Right lobe of liver (tissue), 6 donors: ENCODE data around the gene OPALIN. TPM values are rescaled to one million over a fixed set of nuclear protein-coding genes. Genes with fewer than 3 reads are reported as not detected.

Source experiments
- ATAC-seq, 4 donors: fragments of 200-7000 bp; cut with Tn5 transposase; one replicate each; pipeline ENCODE4 v1.9.1; 2020; ENCODE audit warnings: mild to moderate bottlenecking in 4 of 4, moderate library complexity in 4 of 4
- DNase-seq, 3 donors: peaks; one replicate each; pipeline ENCODE4 v3.0.0-alpha.2; 2020
- H3K27ac ChIP-seq, 3 donors: fragments of 200-600 bp; one replicate each; pipeline ENCODE4 v1.8.0; 2022
- H3K27me3 ChIP-seq, 2 donors: fragments of 200-600 bp; one replicate each; pipeline ENCODE4 v1.8.0; 2022
- H3K36me3 ChIP-seq, 4 donors: fragments of 200-600 bp; sonication (generic) in 1 of 4; one replicate each; pipeline versions ENCODE4 v1.5.1 to v1.8.0; 2017 to 2022; ENCODE audit warnings: control low read depth in 1 of 4
- H3K4me1 ChIP-seq, 4 donors: fragments of 200-600 bp; sonication (generic) in 1 of 4; one replicate each; pipeline versions ENCODE4 v1.5.1 to v1.8.0; 2017 to 2022; ENCODE audit warnings: control low read depth in 1 of 4
- H3K4me3 ChIP-seq, 3 donors: fragments of 200-600 bp; one replicate each; pipeline ENCODE4 v1.8.0; 2022
- H3K9me3 ChIP-seq, 4 donors: fragments of 200-600 bp; sonication (generic) in 1 of 4; one replicate each; pipeline versions ENCODE4 v1.5.1 to v1.8.0; 2017 to 2022; ENCODE audit warnings: control low read depth in 1 of 4
- POLR2A ChIP-seq: fragments of 450-650 bp; IDR thresholded peaks from one replicate; pipeline ENCODE4 v1.6.1; 2017; ENCODE audit warnings: antibody characterized with exemption, mild to moderate bottlenecking
- whole genome bisulfite sequencing: methylation state at CpG from one replicate; pipeline ENCODE4 v1.1.6; 2018; ENCODE audit warnings: low coverage, low lambda C conversion rate; ENCODE audit not compliant: insufficient coverage; ENCODE audit errors: missing lambda C conversion rate; 5-methylcytosine and 5-hydroxymethylcytosine counted together
- intact Hi-C, 2 donors: fragments of 100-400 bp; cut with DNase I; formaldehyde crosslinking; loops; one replicate each; pipeline versions ENCODE4 v1.11.2 to v1.14.1; 2022
- total RNA-seq, 6 experiments: library from RNA; depleted of rRNA in 2 of 6; stranded (reverse); fragments of >200 nt in 2 of 6; fragmentation: NEBNext Ultra II Directional in 3 of 6; extraction: Animal tissue kit (Norgen Biotek cat#: 25700) in 3 of 6; gene quantifications; one replicate each; pipeline versions ENCODE4 v1.1.0 to v1.2.4, GENCODE V29; 2016 to 2023
- TF ChIP-seq, protein P1 (sequence below), 4 donors: fragments of 200-600 bp in 3 of 4; fragments of 450-650 bp in 1 of 4; IDR thresholded peaks; one replicate each; pipeline versions ENCODE4 v1.5.1 to v1.8.0; 2016 to 2022; ENCODE audit warnings: antibody characterized with exemption in 4 of 4, mild to moderate bottlenecking in 2 of 4
- donor health status: DM: no; HTN: yes; CAD: no.
- donor health status: DM: no; HTN: no; CAD: no.
- donor health status: DM: no; HTN: no; CAD: no.
- donor health status: DM: no; HTN: yes; CAD: no.
- donor health status: DM: no; HTN: yes; CAD: no.

OPALIN gene
- total RNA-seq, 6 experiments from 2014 or later: not detected

- no peaks in the 10 kb centered on the region for H3K36me3 ChIP-seq
- H3K9me3 ChIP-seq: no peaks in the 10 kb centered on the region
- no peak overlapping the region for H3K27ac ChIP-seq
- TF ChIP-seq POLR2A: no peak
- 92% methylated on average over 2 of the region's 6 CpGs for WGBS
- ATAC-seq (no peak), DNase-seq (no peak)
- intact Hi-C loops: no loop called here
- no peaks in the 10 kb centered on the region for H3K27me3 ChIP-seq
- no peaks in the 10 kb centered on the region for H3K4me1 ChIP-seq
- H3K4me3 ChIP-seq: no peak overlapping the region
These were observed 1.5 kb upstream of the OPALIN start for GRCh38 chr10:96360331-96360730.

- Histone ChIP-seq H3K9me3 (no peaks in the 10 kb centered on the region), H3K27me3 (no peaks in the 10 kb centered on the region), H3K27ac (no peak overlapping the region), H3K4me1 (no peaks in the 10 kb centered on the region), H3K36me3 (no peaks in the 10 kb centered on the region), H3K4me3 (no peak overlapping the region)
- WGBS: 81% methylated on average over 6 of the region's 6 CpGs
- intact Hi-C loops: no loop called here
- no peak for TF ChIP-seq POLR2A
- TF ChIP-seq, protein P1, sequence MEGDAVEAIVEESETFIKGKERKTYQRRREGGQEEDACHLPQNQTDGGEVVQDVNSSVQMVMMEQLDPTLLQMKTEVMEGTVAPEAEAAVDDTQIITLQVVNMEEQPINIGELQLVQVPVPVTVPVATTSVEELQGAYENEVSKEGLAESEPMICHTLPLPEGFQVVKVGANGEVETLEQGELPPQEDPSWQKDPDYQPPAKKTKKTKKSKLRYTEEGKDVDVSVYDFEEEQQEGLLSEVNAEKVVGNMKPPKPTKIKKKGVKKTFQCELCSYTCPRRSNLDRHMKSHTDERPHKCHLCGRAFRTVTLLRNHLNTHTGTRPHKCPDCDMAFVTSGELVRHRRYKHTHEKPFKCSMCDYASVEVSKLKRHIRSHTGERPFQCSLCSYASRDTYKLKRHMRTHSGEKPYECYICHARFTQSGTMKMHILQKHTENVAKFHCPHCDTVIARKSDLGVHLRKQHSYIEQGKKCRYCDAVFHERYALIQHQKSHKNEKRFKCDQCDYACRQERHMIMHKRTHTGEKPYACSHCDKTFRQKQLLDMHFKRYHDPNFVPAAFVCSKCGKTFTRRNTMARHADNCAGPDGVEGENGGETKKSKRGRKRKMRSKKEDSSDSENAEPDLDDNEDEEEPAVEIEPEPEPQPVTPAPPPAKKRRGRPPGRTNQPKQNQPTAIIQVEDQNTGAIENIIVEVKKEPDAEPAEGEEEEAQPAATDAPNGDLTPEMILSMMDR (IDR thresholded peaks at IDR 0.05): no peak
- ATAC-seq: no peak
- DNase-seq: no peak
These were observed 814 bp upstream of the OPALIN start for GRCh38 chr10:96359616-96360015.

DNA sequence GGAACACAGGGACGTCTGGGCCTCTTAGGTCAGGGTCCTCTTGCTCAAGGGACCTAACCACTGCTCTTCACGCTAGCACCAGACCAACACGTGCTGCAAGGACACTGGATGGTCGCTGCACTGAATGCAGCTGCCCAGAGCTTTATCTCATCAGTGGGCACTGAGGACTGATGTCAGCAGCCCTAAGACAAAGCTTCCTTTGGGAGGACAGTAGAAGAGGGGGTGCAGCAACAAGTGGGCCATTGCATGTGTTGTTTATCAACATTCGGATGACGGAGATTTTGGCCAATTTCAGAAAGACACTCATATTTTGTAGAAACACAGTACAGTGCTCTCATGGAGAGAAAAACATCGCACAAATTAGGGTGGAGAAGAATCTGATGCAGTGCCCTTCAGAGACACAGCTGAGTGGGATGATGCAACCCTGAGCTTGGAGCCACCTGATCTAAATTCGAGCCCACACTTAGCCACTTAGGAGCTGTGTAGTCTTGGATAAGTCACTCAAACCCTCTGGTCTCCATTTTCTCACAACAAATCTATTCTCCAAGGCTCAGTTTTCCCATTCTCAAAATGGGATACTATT, 1.7 kb downstream of the OPALIN start:
- no peaks in the 10 kb centered on the region for H3K9me3 ChIP-seq
- DNase-seq (no peak), ATAC-seq (no peak)
- 45% methylated on average over 6 of the region's 8 CpGs for WGBS
- H3K36me3 ChIP-seq: no peaks in the 10 kb centered on the region
- intact Hi-C loops: no loop called here
- no peaks in the 10 kb centered on the region for H3K27me3 ChIP-seq
- H3K4me3 ChIP-seq: no peak overlapping the region
- H3K4me1 ChIP-seq: peaks cover 0 to 8% (median 0%) of the 10 kb centered on the region in 4 donors
- no peak overlapping the region for H3K27ac ChIP-seq
- no peak for TF ChIP-seq POLR2A
- TF ChIP-seq, protein P1 (IDR thresholded peaks at IDR 0.05): no peak

GRCh38 chr10:96352582-96352981, 6.2 kb downstream of the OPALIN start:
- Histone ChIP-seq H3K27ac (no peak overlapping the region), H3K9me3 (no peaks in the 10 kb centered on the region), H3K27me3 (no peaks in the 10 kb centered on the region), H3K4me1 (peaks cover 0 to 14% (median 0%) of the 10 kb centered on the region in 4 donors), H3K36me3 (no peaks in the 10 kb centered on the region), H3K4me3 (no peak overlapping the region)
- intact Hi-C loops: no loop called here
- no peak for TF ChIP-seq POLR2A
- TF ChIP-seq, protein P1 (IDR thresholded peaks at IDR 0.05): no peak
- WGBS: 43% methylated on average over 3 of the region's 4 CpGs
- no peak for DNase-seq
- ATAC-seq: peak in 1 of 4 donors; percentile 12

DNA sequence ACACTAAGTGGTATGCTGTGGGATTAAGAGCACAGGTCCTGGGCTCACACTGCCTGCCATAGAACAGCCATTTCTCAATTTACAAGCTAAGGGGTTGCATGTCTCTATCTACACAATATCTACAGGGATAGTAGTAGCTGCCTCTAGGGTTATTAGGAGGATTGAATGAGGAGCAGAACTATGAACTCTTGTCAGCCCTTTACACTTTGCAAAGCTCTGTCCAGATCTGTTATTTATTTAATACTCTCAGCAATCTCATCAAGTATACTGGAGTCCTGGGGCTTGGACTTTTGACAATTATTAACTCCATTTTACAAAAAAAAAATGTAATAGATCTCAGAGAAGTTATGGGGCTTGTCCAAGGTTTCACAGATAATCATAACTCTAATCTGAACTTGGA, 6.8 kb downstream of the OPALIN start:
- no peaks in the 10 kb centered on the region for H3K27me3 ChIP-seq
- H3K4me3 ChIP-seq: no peak overlapping the region
- H3K9me3 ChIP-seq: no peaks in the 10 kb centered on the region
- peaks cover 0 to 14% (median 0%) of the 10 kb centered on the region in 4 donors for H3K4me1 ChIP-seq
- ATAC-seq: peak; percentile 58 to 85 (median 72)
- intact Hi-C loops: no loop called here
- no peak overlapping the region for H3K27ac ChIP-seq
- TF ChIP-seq, protein P1 (IDR thresholded peaks at IDR 0.05): no peak
- no peak for TF ChIP-seq POLR2A
- DNase-seq: no peak
- H3K36me3 ChIP-seq: no peaks in the 10 kb centered on the region
